SH-SY5Y (cell line): ENCODE data around the gene CMBL.

Experiments
- GATA2 ChIP-seq: IDR thresholded peaks from 2 replicates; pipeline ENCODE4 v1.6.1; 2011; ENCODE audit warnings: mild to moderate bottlenecking, low read depth, low read length
- GATA3 ChIP-seq: IDR thresholded peaks from 2 replicates; pipeline ENCODE4 v1.6.1; 2011; ENCODE audit warnings: low read depth, mild to moderate bottlenecking, low read length, moderate library complexity

Gene CMBL

GRCh38 chr5:10248378-10249260 is 59.1 kb downstream of the CMBL start:
- TF ChIP-seq GATA2 (no peak), GATA3 (no peak)

- TF ChIP-seq GATA2 (no peak), GATA3 (no peak)
These were observed 60.9 kb downstream of the CMBL start for GRCh38 chr5:10246761-10247160.

- TF ChIP-seq GATA3 (no peak), GATA2 (no peak)
These were observed 63.3 kb downstream of the CMBL start for GRCh38 chr5:10244342-10244944.

GRCh38 chr5:10243660-10244240 is 64.0 kb downstream of the CMBL start:
- TF ChIP-seq GATA2 (no peak), GATA3 (no peak)

- TF ChIP-seq GATA2 = no peak
- no peak for TF ChIP-seq GATA3
These were observed 72.4 kb downstream of the CMBL start for GRCh38 chr5:10235350-10235749.

DNA sequence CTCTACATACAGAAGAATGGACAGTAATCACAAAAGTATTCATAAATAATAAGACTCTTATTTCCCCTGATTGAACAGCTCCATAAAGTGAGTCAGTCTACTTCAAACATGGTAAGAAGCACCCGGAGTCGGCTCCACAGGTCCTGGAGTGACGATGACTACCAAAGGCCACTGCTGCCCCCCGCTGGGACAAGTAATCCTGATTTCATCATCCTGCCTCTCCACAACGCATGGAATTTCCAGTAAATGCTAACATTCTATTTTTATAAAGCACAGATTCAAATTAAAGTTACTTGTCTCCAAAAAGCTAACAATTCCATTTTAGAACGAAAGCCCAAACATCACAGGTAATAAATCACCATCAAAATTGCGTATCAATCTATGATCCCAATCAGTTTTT is 74.2 kb downstream of the CMBL start:
- no peak for TF ChIP-seq GATA2
- no peak for TF ChIP-seq GATA3

- TF ChIP-seq GATA3 (no peak), GATA2 (no peak)
These were observed 74.7 kb downstream of the CMBL start for GRCh38 chr5:10233011-10233410.

DNA sequence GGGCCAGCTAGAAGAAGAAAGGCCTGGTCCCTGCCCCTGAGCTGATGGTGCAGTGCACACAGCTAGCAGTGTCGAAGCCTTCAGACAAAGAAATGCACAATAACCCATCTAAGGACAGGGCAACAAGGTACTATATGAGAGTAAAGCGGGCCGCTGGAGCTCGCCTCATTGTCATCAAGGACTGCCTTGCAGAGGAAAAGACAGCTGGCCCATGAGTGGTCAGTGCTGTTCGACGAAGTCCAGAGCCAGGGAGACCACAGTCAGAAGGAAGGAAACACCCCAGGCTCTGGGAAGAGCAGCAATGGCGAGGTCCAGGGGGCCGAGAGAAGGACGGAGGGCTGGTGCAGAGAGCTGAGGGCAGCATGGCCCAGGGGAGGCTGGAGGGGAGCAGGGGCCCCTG is 75.3 kb downstream of the CMBL start:
- TF ChIP-seq GATA2 (no peak), GATA3 (no peak)

GRCh38 chr5:10229306-10230048 is 78.2 kb downstream of the CMBL start:
- TF ChIP-seq GATA3 = no peak
- TF ChIP-seq GATA2 = no peak

- TF ChIP-seq GATA2 (no peak), GATA3 (no peak)
These were observed 79.4 kb downstream of the CMBL start for GRCh38 chr5:10228288-10228687.
